ENCODE results near the gene ATXN7.

DNA sequence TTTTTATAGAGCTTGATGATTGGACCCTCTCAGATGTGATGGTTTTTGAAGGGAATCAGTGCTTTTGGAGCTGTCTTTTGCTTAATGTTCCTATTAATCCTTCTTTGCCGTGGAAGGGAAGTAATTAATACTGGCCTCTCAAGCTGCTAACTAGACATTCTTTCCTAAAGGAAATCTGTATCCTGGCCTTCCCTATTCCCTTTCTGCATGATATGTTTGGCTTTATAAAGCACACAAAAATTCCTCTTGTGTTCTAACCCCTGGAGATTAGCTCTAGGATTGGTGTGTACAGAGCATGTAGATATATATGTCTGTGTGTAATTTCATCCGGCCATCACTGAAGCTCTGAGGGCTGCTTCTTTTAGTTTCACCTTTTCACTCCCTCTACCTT, 6.9 kb downstream of the ATXN7 start:
- TF ChIP-seq, protein P1, sequence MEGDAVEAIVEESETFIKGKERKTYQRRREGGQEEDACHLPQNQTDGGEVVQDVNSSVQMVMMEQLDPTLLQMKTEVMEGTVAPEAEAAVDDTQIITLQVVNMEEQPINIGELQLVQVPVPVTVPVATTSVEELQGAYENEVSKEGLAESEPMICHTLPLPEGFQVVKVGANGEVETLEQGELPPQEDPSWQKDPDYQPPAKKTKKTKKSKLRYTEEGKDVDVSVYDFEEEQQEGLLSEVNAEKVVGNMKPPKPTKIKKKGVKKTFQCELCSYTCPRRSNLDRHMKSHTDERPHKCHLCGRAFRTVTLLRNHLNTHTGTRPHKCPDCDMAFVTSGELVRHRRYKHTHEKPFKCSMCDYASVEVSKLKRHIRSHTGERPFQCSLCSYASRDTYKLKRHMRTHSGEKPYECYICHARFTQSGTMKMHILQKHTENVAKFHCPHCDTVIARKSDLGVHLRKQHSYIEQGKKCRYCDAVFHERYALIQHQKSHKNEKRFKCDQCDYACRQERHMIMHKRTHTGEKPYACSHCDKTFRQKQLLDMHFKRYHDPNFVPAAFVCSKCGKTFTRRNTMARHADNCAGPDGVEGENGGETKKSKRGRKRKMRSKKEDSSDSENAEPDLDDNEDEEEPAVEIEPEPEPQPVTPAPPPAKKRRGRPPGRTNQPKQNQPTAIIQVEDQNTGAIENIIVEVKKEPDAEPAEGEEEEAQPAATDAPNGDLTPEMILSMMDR (conservative IDR thresholded peaks at IDR 0.05; ENCODE audit: low read length), result no peak
- TF ChIP-seq EZH2phosphoT487 (IDR thresholded peaks at IDR 0.05; ENCODE audit: borderline replicate concordance, low read depth, low read length), result no peak

Measured in OCI-LY7 (cell line).